GM19397 (cell line): ENCODE results near the gene SLCO4C1.

ENCODE experiments used
- ATAC-seq: cut with Tn5 transposase; IDR thresholded peaks from one replicate; pipeline ENCODE4 v1.9.1; 2021; ENCODE audit warnings: mild to moderate bottlenecking, moderate library complexity; ENCODE audit not compliant: unreplicated experiment

The SLCO4C1 gene

DNA sequence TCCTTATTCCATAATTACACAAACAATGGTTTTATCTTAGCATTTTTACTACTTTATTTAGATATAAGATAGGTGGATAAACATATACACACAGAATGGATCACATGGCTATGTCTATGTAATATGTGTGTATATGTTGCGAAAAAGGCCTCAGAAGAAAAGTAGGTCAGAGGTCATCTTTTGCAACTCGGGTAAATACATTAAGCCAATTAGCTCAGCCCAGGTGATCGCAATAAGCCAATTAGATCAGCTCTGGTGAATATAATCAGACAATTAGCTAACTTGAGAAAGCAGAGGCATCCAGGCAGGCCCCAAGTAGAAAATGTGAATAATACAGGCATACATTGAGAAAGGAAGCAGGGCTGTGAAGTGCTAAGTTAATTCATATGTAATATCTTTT is 24.3 kb downstream of the SLCO4C1 start:
- ATAC-seq, result no peak

DNA sequence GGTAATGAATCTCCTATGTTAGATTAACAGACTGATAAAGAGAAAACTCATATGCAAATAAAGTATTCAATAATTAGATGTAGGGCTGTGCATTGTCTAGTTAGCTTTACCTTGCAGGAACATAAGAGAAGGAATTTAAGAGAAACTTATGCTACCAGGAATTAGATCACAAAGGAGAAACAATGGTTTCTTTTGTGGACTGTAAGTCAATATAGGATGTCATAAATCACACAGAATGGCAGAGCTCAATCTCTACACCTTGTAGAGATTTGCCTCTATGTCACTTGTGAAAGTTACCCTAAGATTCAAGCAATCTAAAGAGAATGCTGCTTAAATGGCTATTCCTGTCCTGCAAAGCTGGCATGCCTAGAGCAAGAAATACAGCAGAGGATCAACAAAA is 26.0 kb downstream of the SLCO4C1 start:
- ATAC-seq, result no peak

DNA sequence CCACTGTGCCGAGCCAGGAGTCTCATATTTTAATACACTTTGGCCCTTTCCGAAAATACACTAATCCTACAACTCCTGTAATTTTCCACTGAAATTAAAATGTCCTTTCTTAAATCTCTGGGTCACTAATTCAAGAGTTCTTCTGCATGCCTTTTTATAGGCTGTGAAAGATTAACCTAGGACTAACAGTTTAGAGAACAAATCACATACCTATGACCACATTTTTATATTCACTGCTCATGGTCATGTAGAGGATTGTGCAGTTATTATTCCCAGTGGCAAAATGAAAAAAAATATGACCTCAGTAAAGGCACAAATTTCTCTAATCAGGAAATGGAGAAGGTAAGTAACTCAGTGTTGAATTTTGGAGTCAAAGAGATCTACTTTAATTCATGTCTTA is 33.4 kb downstream of the SLCO4C1 start:
- ATAC-seq, result no peak

DNA sequence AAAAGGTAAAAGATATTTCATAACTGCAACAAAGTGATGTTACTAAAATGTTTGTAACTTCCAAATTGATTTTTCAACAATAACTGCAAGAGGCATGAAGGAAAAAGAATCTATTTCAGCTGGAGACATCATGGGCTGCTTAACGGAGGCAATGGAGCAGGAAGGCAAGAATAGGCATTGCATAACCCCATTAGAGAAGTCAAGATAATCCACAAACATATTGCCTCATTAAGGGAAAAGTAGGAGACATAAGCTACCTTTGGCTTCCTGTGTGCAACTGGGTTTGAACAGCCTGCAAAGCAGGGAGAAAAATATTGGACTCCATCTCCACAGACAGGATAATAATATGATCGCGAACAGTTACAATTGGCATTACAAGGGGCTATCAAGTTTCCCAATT is 46.7 kb downstream of the SLCO4C1 start:
- no peak for ATAC-seq

DNA sequence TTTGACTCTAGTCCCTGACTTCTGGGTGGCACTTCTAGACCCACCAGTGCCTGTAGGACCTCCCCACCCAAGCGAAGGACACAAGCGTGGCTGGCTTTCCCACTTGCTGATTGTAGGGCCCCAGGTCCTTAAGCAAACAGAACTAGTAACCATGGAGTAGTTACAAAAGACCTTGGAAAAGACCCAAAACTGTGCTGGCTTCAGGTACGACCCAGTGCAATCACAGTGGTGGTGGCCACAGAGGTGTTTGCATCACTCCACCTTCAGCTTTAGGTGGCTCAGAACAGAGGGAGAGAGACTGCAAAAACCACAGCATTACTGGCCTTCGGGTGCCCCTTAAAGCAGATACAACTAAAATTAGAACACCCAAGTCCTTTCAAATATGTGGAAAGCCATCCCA is 52.9 kb downstream of the SLCO4C1 start:
- no peak for ATAC-seq

DNA sequence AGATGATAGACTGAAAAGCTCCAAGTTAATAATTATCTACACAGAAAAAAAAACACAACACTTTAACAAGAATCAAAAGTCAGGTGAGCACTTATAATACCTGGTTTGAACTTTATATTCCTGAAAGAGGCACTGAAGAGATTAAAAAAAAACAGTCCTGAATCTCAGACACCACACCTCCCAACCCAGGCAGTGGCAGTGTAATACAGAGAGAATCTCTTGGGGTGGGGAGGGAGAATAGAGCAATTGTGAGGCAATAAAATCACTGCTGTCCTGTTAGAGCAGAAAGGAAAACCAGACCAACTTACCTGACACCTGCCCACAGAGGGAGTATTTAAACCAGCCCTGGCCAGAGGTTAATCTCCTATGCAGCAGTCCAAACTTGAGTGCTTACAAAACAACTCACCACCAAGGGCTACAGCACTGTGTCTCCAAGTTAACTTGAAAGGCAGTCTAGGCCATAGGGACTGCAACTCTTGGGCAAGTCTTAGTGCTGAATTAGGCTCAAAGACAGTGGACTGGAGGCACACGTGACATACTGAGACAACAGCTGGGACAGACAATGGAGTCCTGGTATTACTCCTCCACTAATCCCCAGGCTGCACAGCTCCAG is 54.2 kb downstream of the SLCO4C1 start:
- ATAC-seq, result no peak

DNA sequence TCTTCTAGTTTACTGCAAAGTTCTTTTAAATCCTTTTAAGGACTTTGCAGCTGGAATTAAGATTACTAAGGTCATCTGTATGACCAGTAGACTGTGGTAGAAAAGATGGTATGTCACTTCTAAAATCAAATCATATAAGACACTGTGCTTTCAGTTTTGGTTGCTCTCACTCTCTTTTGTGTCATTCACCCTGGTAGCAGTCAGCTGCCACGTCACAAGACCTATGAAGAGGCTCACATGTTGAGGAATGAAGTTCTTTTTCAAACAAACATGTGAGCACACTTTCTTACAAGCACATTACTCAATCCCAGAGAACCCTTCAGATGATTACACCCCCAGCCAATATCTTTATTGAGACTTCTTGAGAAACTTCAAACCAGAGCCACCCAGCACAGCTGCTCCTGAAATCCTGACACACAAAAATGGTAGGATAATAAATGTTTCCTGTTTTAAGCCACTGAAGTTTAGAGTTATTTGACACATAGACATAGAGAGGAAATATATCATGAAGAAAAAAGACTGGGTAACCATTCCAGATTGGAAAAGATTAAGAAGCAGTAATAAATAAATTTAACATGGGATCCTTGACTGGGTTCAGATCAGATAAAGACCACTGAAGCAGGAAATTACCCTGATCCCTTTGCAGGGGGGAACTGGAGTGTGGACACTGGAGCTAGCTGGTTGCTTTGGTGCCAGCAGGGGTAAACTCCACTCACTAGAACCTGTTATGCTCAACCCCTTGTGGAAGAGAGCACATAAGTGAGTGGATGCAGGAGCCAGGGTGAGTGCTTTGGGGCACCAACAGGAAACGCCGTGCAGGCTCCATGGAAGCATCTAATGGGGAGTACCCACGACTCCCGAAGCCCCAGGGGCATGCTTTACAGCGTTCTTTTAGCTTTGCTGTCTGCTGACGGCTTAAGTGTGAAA is 64.1 kb downstream of the SLCO4C1 start:
- ATAC-seq, result no peak

DNA sequence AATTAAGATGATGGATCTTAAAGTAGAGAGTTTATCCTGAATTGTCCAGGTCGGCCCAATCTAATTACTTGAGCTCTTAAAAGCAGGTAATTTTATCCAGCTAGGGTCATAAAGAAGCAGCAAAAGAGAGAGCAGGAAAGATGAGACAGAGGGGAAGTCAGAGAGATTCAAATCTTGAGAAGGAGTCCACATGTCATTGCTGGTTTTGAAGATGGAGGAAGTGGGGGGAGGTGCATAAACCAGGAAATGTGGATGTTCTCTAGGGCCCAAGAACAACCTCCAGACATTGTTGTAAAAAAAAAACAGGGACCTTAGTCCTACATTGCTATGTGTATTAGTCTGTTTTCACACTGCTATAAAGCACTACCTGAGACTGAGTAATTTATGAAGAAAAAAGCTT is 66.4 kb downstream of the SLCO4C1 start:
- no peak for ATAC-seq

DNA sequence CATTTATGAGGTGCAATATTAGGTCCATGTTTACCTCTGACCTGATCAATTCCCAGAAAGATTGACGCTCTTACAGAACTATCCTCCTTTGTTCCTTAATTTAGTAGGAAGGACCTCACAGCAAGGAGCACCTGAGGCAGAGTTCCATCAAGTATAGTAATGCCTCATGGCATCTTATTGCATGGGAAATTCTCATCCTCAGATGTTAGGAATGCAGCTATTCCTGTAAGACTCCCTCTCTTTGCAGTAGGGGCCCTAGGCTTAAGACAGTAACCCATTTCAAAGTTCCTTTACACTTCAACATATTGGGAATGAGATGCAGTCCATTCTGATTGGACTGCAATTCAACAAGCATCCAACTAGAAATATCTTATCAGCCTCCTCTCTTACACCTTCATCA is 69.8 kb downstream of the SLCO4C1 start:
- ATAC-seq, result no peak

DNA sequence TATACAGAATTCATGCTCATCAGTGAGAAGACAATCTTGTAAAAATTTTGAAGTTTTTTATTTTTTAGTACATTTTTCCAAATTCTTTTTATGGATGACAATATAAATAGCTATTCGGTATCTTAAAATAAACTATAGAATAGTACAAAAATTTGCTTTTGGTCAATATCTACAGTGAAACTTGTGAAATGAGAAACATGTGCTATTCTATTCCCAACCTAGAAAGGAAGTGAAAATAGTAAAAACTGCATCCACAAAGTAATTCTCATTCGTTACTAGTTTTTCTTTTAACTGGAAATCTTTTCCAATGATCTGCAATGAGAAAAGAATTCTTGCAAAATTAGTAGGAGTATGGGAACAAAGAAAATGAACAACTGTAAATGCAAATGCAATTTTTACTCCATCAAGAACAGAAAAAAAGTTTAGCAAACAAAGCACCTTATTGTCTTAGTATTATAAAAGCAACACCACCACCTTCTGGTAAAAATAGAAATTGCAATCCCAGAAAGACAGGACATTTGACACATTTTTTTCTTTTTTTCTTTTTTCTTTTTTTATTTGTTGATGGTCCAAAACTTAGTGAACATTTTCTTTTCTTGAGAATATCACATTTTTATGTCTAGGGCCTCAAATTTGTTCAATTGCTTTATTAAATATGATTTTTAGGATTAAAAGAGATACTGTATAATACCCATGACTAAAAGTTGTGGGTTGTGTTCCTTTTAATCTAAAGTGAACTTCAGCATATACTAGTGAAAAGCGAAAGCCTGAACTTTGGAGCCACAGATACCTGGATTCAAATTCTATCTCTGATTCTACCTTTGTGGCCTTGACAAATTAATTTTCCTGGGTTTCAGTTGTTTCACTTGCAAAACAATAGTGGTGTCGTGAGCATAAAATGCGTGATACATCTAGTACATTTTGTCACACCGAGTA is 72.3 kb downstream of the SLCO4C1 start:
- ATAC-seq, result no peak

DNA sequence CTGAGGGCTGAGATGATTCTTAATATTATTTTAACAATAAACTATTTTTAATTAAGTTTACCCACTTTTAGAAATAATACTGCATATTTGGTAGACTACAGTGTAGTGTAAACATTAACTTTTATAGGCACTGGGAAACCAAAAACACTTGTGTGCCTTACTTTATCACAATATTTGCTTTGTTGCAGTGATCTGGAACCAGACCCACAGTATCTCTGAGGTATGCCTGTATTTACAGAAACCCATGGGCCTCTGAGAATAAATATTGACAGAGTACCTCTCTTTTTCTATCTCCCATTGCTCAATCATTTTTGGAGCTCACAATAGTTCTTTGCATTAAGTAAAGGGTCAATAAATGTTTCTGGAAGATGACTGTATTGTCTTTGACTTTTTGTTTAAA is 73.3 kb downstream of the SLCO4C1 start:
- ATAC-seq, result no peak

DNA sequence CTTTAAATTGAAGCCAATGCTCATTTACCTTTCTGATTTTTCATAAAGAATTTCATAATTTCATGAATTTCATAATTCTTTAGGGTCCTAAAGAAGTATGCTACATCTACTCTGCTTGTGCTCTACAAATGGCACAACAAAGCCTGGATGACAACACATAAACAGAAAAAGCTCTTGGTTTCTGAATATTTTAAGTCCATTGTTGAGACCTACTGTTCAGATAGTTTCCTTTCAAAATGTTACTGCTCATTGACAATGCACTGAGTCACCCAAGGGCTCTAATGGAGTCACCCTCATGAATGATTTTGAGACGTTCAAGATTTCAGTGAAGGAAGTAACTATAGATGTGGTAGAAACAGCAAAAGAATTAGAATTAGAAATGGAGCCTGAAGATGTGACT is 74.1 kb downstream of the SLCO4C1 start:
- ATAC-seq, result no peak

DNA sequence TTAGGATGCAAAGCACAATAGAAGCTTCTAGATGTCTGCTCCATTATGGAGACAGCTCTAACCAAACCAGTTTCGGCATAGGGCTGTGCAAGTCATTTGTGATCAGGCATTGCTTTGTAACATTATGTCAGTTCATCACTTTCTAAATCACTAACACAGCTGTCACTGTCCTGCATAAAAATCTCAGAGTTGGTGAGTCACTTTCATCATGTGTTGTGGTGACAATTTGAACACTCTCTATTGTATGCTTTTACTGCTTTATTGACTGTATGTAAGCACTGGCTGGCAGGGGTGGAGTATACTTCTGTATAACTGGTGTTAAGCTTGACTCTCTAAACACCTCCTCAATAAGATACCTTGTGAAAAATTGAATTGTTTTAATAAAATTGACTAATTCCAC is 77.9 kb downstream of the SLCO4C1 start:
- ATAC-seq, result no peak

DNA sequence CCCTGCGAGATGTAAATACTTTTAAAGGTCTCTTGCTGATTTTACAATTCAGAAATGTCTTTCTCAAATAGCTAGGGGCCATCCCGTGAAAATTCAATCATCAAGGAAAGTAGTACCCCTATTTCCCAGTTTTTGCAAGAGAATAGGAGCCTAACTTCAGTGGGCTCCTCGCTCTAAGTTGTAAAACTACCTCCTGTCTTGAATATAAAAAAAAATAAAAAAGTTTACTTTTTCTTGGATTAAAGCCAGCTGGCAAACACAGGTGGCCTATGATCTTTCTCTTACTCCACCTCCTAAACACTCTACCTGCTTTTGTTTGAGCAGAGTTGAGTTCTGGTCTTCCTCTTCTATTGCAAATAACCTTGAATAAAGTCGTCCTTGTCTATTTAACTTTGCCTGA is 79.4 kb downstream of the SLCO4C1 start:
- no peak for ATAC-seq

DNA sequence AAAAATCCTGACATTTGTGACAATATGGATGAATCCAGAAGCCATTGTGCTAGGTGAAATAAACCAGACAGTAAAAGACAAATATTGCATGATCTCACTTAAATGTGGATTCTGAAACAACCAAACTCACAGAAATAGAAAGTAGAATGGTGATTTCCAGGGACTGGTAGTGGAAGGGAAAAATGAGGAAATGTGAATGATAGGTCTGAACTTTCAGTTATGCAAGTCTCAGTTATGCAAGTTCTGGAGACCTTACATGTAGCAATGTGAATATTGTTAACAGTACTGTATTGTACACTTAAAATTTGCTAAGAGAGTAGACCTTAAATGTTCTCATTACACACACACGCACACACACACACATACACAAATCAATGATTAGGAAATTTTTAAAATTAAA is 84.9 kb downstream of the SLCO4C1 start:
- ATAC-seq, result no peak

DNA sequence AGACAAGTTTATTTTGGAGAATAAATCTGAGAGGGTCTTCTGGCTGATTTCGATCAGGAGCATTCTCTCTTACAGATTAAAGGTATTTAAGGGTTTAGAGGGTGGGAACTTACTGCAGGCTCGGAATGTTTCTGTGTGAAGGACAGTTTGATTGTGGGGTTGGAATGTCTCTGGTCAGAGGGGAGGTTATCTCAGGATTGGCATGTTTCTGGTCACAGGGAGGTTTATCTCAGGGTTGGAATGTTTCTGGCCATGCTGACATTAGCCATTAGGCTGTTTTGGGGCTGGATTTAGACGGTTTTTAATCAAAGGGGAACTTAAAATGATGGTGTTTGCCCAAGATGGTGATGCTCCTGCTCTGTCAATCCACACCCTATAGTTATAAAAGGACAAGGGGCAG is 95.2 kb downstream of the SLCO4C1 start:
- no peak for ATAC-seq

DNA sequence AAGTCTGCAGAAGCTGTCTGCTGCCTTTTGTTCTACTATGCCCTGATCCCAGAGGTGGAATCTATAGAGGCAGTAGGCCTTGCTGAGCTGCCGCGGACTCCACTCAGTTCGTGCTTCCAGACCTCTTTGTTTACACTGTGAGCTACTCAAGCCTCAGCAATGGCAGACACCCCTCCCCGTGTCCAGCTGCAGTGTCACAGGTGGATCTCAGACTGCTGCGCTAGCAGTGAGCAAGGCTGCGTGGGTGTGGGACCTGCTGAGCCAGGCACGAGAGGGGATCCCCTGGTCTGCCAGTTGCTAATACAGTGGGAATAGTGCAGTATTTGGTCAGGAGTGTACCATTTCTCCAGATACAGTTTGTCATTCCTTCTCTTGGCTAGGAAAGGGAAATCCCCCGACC is 99.6 kb downstream of the SLCO4C1 start:
- ATAC-seq, result no peak
